GM12874 (cell line): ENCODE measurements around the gene LECT2.

ENCODE experiments used
- TF ChIP-seq, protein P1 (sequence below): IDR thresholded peaks from 2 replicates; pipeline ENCODE4 v1.5.1; 2011; ENCODE audit warnings: low read depth, mild to moderate bottlenecking, control low read depth, low read length, moderate library complexity; ENCODE audit not compliant: insufficient read depth

Gene LECT2

DNA sequence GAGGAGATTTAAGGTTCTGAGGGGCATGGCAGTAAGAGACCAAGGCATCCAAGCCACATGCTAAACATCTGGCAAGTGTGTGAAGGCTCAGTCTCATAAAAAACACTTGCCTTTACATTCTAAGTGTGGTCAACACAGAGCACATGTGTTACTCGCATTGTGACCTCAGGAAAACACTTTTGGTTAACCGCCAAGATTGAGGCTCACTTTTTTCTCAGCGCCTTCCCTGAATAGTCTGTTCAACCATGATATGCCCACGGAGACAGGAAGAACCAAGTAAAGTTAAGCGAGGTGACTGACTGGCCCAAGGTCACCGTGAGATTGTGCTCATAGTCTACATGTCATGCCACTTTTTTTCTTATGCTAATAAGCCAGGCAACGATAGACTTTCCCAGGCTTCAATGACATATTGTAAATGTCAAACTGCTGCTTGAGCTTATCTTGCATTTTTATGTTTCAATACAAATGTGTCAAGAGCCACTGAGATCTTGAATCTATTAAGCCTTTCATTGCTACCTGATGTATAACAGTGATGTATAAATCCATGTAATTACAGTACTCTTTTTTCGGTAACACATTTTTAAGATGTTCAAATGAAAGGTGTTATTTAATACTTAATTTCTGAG, 38.0 kb downstream of the LECT2 start:
- TF ChIP-seq, protein P1, sequence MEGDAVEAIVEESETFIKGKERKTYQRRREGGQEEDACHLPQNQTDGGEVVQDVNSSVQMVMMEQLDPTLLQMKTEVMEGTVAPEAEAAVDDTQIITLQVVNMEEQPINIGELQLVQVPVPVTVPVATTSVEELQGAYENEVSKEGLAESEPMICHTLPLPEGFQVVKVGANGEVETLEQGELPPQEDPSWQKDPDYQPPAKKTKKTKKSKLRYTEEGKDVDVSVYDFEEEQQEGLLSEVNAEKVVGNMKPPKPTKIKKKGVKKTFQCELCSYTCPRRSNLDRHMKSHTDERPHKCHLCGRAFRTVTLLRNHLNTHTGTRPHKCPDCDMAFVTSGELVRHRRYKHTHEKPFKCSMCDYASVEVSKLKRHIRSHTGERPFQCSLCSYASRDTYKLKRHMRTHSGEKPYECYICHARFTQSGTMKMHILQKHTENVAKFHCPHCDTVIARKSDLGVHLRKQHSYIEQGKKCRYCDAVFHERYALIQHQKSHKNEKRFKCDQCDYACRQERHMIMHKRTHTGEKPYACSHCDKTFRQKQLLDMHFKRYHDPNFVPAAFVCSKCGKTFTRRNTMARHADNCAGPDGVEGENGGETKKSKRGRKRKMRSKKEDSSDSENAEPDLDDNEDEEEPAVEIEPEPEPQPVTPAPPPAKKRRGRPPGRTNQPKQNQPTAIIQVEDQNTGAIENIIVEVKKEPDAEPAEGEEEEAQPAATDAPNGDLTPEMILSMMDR: no peak

DNA sequence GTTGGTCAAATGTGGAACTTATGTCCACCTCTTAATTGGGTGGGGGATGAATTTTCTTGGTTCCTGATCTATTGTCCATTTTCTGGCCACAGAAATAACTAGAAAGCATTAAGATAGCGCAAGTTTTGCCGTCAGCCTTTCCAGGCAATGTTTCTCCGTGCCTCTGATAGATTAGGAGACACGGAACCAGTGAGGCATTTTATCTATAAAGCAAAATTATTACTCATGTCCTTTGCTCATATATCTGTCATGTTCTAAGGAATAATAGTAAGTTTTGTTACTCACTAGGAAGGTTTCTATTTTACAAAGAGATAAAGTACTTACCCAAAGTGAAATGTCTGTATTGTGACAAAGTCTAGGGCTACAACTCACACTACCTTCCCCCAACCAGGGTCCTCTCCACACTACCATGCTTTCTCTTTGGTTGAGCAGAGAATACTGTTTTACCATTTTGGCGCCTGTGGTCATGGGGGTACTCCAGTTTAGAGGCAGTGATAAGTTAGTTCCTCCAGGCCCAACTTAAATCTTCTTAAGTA, 39.2 kb downstream of the LECT2 start:
- TF ChIP-seq, protein P1: no peak

DNA sequence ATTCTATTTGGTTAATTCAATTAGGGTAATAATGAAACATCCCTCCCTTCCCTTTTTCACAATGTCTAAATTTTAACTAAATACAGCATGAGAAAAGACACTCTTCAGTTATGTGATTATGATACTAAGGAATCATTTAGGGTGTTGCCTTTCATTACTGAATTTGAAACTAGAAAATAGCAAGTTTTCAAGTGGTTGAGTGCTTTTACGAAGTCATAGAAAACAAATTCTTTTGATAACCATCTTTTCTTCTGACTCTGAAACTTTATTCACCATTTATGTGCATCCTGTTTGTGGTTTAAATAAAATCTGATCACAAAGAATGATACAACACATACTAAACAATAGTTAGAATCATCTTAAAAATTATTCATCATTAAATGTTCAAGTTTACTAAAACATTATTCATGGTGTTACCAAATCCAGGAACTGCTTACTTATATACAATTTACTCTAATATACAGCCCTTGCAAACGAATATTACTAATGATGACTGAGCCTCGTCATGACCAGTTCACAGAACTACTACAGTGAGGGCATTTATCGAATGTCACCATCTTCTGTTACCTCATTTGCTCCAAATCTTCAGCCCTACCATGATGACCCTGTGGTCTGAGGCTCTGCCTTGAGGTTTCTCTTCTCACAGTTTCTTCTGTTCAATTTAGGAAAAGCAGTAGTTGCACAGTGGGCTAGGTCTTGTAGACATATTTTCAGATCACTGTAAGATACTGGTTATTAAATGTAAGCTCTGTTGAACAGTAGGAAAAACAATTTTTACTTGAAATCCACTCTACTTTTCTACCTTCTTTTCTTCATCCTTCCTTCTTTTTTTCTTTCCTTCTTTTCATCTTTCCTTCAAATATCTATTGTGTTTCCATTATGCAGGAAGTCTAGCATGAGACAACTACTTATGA, 40.8 kb downstream of the LECT2 start:
- TF ChIP-seq, protein P1: no peak

DNA sequence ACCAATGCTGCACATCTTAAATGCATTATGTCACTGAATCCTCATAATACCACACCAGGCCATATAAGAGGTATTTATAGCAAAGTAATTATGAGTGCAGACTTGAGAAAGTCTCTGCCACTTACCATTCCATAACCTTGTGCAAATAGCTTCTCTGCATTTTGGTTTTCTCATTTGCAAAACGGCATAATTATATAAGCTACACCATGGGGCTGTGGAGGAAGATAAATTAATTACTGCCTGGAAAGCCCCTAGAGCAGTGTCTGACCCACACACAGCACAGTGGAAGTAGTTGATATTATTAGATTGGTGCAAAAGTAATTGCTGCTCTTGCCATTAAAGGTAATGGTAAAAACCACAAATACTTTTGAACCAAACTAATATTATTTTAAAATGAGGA, 49.6 kb downstream of the LECT2 start:
- TF ChIP-seq, protein P1: no peak

DNA sequence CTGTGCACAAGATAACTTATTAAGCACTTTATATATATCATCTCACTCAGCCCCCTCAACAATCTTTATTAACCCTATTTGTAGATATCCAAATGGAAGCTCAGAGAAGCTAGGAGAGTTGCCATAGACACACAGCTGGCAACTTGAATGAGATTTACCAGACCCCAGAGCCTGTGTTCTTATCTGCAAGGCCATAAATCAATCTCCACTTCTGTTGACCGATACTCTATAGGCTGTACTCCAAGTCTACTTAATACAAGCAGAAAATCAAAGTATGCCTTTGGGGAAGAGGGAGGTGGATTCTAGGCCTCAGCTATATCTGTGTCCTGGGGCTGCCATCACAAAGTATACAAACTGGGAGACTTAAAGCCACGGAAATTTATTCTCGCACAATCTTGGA, 53.1 kb downstream of the LECT2 start:
- TF ChIP-seq, protein P1: no peak

DNA sequence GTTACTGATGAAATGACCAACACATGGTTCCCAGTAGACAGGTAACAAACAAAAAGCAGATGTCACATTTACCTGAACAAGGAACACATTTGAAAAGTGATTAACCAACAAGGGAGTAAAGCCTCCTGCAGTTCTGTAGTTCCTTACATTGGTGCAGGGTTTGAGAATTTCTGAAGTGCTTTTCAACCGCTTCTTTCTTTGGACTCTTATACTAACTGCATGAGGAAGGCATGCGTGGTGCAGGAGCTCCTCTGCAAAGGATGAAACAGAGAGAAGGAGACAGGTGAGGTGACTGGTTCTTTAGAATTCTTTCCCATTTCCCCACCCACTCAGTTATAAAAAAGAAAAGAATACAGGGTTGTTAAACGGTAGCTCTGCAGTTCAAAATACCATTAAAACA, 54.5 kb downstream of the LECT2 start:
- TF ChIP-seq, protein P1: no peak

DNA sequence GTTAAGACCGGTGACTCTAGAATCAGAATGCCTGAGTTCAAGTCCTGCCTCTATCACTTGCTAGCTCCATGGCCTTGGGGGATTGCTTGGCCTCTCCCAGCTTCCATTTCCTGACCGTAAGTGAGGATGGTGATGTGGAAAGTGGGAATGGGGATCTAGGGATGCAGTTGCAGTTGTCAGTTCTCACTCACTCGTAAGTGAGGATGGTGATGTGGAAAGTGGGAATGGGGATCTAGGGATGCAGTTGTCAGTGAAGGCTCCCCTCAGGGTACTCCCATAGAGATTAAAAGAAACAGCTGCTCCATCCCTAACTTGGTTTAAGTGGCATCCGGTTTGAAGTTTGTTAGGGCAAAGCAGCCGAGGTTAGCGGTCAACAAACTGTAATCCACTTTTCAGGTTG, 56.1 kb downstream of the LECT2 start:
- TF ChIP-seq, protein P1: no peak
